Articular chondrocyte of knee joint (primary cell): ENCODE measurements around the gene STMN1. TPM values are rescaled to one million over a fixed set of nuclear protein-coding genes. Genes with fewer than 3 reads are reported as not detected.

ENCODE experiments used
- small RNA-seq: library from RNA; depleted of rRNA; stranded (forward); fragments of <200 nt; gene quantifications from one replicate; pipeline ENCODE3, GENCODE V24; 2012
- total RNA-seq: library from RNA; depleted of rRNA; stranded (reverse); fragments of >200 nt; gene quantifications from 2 replicates; pipeline ENCODE4 v1.2.3, GENCODE V29; 2012

STMN1 gene
- 65.1 and 98.2 TPM in 2 replicates for total RNA-seq

GRCh38 chr1:25905680-25906643 lies at the start of gene STMN1:
STMN1 (minus strand) TSS chr1:25906419; CDS start chr1:25904676, 1,743 bp downstream.

GRCh38 chr1:25875154-25875855 lies 30.9 kb downstream of the STMN1 start, which contains the start of gene PAQR7:
PAQR7 (minus strand) TSS chr1:25875708; CDS start chr1:25863839, 11,869 bp downstream.

GRCh38 chr1:25858906-25859789 lies 47.1 kb downstream of the STMN1 start, which contains the start of gene AUNIP:
AUNIP (minus strand) TSS chr1:25859457; CDS start chr1:25859357, 100 bp downstream.

Small RNAs within 50 kb of the gene (small RNA-seq; reads per million reads assigned to genes)
- gene AL033528.1 (not detected), gene RF00019 (not detected), gene SNRPFP2 (not detected)

Other genes with a start within 250 kb of the STMN1 start
- 35.5 and 62.6 TPM in 2 replicates for gene SELENON, start 106.2 kb downstream of the STMN1 start, total RNA-seq
- 44.6 and 53.9 TPM in 2 replicates for gene MTFR1L, start 86.5 kb downstream of the STMN1 start, total RNA-seq
- 0.65 and 1.2 TPM in 2 replicates for gene AUNIP, start 47.0 kb downstream of the STMN1 start, total RNA-seq
- 10.7 and 11.2 TPM in 2 replicates for gene PAQR7, start 30.7 kb downstream of the STMN1 start, total RNA-seq
- gene PAFAH2, start 91.6 kb upstream of the STMN1 start, total RNA-seq: 5.2 and 9.5 TPM in 2 replicates
- 0.26 and 1.3 TPM in 2 replicates for gene EXTL1, start 115.4 kb upstream of the STMN1 start, total RNA-seq
- gene SLC30A2, start 139.7 kb upstream of the STMN1 start, total RNA-seq: not detected in 2 replicates
- not detected in 2 replicates for gene TRIM63, start 161.2 kb upstream of the STMN1 start, total RNA-seq
- gene PDIK1L, start 205.4 kb upstream of the STMN1 start, total RNA-seq: 6.5 and 6.8 TPM in 2 replicates